Activated naive CD4-positive, alpha-beta T cell treated with anti-CD3 and anti-CD28 coated beads for 36 hours (primary cell): ENCODE measurements around the gene SERAC1. TPM values are rescaled to one million over a fixed set of nuclear protein-coding genes. Genes with fewer than 3 reads are reported as not detected.
"Not testable (repeated sequence)": the region's sequence is repeated elsewhere in the genome, so short reads cannot be mapped to it uniquely, and the experiment has no call there.

Experiments
- CTCF ChIA-PET: fragments of 350-600 bp; sonication (Branson Sonifier 250); formaldehyde crosslinking; loops from one replicate; lab custom pipeline; 2021; ENCODE audit warnings: antibody characterized with exemption; lab: Charles Lee
- DNase-seq: peaks from one replicate; pipeline ENCODE4 v3.0.0-alpha.2; 2020
- H3K27ac Mint-ChIP-seq: one replicate; pipeline ENCODE4 v1.8.0; 2021; ENCODE audit warnings: mild to moderate bottlenecking, mixed read lengths
- H3K27me3 Mint-ChIP-seq: one replicate; pipeline ENCODE4 v1.8.0; 2021; ENCODE audit warnings: low read depth, mixed read lengths
- H3K36me3 Mint-ChIP-seq: one replicate; pipeline ENCODE4 v1.8.0; 2021; ENCODE audit warnings: low read depth, mixed read lengths
- H3K4me1 Mint-ChIP-seq: one replicate; pipeline ENCODE4 v1.8.0; 2021; ENCODE audit warnings: low read depth, mixed read lengths
- H3K4me3 Mint-ChIP-seq: one replicate; pipeline ENCODE4 v1.8.0; 2021; ENCODE audit warnings: mild to moderate bottlenecking, moderate library complexity, mixed read lengths
- H3K9me3 Mint-ChIP-seq: one replicate; pipeline ENCODE4 v1.8.0; 2021; ENCODE audit warnings: mixed read lengths
- intact Hi-C: fragments of 100-400 bp; cut with micrococcal nuclease; formaldehyde crosslinking; loops from one replicate; pipeline ENCODE4 v1.15.1; 2023
- total RNA-seq, 2 experiments: library from RNA; stranded (reverse); gene quantifications; one replicate each; pipeline ENCODE4 v1.2.3, GENCODE V29; 2021

SERAC1 gene
- total RNA-seq, 2 experiments from 2014 or later = 3.1 to 4.8 TPM

DNA sequence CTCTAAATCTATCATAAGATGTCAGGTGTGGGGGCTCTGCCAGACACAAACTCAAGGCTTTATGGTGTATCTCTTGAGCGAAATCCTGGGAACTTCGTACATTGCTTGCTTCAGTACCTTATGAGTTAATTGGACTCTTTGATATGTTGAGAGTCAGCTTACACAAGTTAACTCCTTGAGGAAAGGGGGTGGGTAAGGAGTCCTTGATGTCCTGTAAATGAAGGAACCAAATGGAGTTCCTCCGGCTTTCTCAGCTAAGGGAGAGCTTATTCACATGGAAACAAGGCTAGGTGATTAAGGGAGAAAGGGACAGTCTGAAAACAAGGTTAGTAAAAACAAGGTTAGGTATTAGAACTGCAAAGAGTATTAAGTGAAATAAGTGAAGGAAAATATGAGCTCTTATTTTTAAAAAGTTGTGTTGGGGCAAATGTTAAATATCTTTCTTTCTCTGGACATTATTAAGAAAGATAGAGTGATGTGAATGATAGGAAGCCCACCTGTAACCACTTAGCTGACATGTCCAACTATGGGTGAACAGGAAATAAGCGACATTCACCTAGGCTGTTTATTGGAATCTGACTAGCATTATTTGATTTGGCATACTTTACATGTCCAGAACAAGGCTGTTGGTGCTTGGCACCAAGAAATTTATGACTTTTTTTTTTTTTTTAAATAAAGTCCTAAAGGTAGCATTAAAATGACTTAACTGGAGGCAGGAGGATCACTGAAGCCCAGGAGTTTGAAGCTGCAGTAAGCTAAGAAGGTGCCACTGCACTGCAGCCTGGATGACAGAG lies 26.6 kb upstream of the SERAC1 start:
- H3K27ac Mint-ChIP-seq = no peak overlapping the region
- H3K27me3 Mint-ChIP-seq = no peaks in the 10 kb centered on the region
- no peak overlapping the region for H3K4me3 Mint-ChIP-seq
- no peaks in the 10 kb centered on the region for H3K9me3 Mint-ChIP-seq
- no peak for DNase-seq
- CTCF ChIA-PET = interaction anchor here (0.7 kb wide), 1 partner anchor 26 kb away, joined by 4 read pairs; no protein-coding TSS in a partner anchor
- intact Hi-C loops = no loop called here
- H3K36me3 Mint-ChIP-seq = peaks cover 14% of the 10 kb centered on the region
- no peaks in the 10 kb centered on the region for H3K4me1 Mint-ChIP-seq

DNA sequence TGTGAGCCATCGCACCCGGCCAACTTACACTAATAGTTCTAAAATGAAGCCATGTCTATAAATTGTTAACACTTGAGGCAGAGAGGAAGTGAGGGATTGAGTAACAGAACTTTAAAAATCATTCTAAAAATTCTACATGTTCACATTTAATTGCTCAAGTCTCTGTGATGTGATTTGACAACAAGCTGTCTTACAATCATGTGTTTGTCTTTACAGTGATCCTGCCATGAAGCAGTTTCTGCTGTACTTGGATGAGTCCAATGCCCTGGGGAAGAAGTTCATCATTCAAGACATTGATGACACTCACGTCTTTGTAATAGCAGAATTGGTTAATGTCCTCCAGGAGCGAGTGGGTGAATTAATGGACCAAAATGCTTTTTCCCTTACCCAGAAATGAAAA lies 23.7 kb upstream of the SERAC1 start:
- H3K27ac Mint-ChIP-seq = no peak overlapping the region
- no peak for DNase-seq
- H3K27me3 Mint-ChIP-seq = no peaks in the 10 kb centered on the region
- no peaks in the 10 kb centered on the region for H3K9me3 Mint-ChIP-seq
- CTCF ChIA-PET = no interaction called here
- peaks cover 5% of the 10 kb centered on the region for H3K4me1 Mint-ChIP-seq
- H3K36me3 Mint-ChIP-seq = peaks cover 23% of the 10 kb centered on the region
- H3K4me3 Mint-ChIP-seq = no peak overlapping the region
- intact Hi-C loops = no loop called here

DNA sequence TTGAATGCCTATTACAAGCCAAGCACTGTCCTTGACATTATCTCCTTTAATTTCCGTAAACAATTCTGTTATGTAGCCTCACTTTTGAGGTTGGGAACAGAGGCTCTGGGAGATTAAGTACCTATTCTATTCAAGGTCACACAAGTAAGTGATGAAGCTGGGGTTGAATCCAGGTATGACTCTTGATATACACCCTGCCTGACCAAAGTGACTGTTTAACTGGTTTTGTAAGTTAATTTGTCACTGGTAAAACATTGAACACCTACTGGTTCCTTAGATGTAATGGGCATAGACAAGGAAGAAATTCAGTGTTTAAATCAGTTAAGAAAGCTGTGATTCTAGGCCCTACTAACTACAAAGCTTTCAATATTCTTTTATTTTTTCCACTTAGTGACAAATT lies 23.0 kb upstream of the SERAC1 start:
- peaks cover 27% of the 10 kb centered on the region for H3K36me3 Mint-ChIP-seq
- no peak overlapping the region for H3K27ac Mint-ChIP-seq
- no peaks in the 10 kb centered on the region for H3K9me3 Mint-ChIP-seq
- intact Hi-C loops = no loop called here
- H3K4me1 Mint-ChIP-seq = peaks cover 12% of the 10 kb centered on the region
- DNase-seq = no peak
- H3K27me3 Mint-ChIP-seq = no peaks in the 10 kb centered on the region
- CTCF ChIA-PET = no interaction called here
- H3K4me3 Mint-ChIP-seq = no peak overlapping the region

GRCh38 chr6:158188591-158188990 lies 20.5 kb upstream of the SERAC1 start:
- no peak for DNase-seq
- Mint-ChIP-seq H3K36me3 (peaks cover 37% of the 10 kb centered on the region), H3K27ac (no peak overlapping the region), H3K4me1 (peaks cover 23% of the 10 kb centered on the region), H3K9me3 (no peaks in the 10 kb centered on the region), H3K4me3 (no peak overlapping the region), H3K27me3 (no peaks in the 10 kb centered on the region)
- CTCF ChIA-PET = no interaction called here
- intact Hi-C loops = no loop called here

DNA sequence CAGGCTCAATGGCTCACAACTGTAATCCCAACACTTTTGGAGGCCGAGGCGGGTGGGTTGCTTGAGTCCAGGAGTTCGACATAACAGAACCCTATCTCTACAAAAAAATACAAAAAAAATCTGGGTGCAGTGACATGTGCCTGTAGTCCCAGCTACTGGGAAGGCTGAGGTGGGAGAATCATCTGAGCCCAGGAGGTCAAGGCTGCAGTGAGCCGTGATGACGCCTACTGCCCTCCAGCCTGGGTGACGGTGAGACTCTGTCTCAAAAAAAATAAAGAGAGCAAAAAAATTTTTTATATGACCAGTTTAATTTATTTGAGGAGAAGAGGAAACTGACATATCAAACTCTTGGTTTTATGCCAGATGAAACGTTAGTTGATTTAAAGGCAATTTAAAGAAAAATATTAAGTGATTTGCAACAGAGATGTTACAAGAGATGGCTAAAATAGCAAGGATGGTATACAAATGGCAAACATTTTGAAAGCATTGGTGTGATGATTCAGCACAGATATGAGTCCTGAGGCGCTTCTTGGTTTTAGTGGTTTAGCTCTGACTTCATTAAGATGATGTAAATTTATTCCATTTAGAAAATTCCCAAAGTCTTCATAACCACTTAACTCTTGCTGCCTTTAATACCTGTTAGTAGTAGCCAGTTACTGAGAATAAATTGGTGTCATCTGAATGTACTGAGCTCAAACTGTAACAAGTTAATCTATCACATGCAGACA lies 17.8 kb upstream of the SERAC1 start:
- H3K4me3 Mint-ChIP-seq = no peak overlapping the region
- H3K27ac Mint-ChIP-seq = no peak overlapping the region
- H3K36me3 Mint-ChIP-seq = peaks cover 51% of the 10 kb centered on the region
- intact Hi-C loops = loop anchor here (1.0 kb wide), 1 partner anchor 21 kb away; no protein-coding TSS in a partner anchor
- peaks cover 42% of the 10 kb centered on the region for H3K4me1 Mint-ChIP-seq
- H3K9me3 Mint-ChIP-seq = no peaks in the 10 kb centered on the region
- no peaks in the 10 kb centered on the region for H3K27me3 Mint-ChIP-seq
- no peak for DNase-seq
- CTCF ChIA-PET = interaction anchor here (0.6 to 0.7 kb wide), 2 partner anchors 24 to 30 kb away, joined by 3 to 5 read pairs; no protein-coding TSS in a partner anchor

- Mint-ChIP-seq H3K4me3 (no peak overlapping the region), H3K27me3 (no peaks in the 10 kb centered on the region), H3K9me3 (no peaks in the 10 kb centered on the region), H3K36me3 (peaks cover 63% of the 10 kb centered on the region), H3K4me1 (peaks cover 42% of the 10 kb centered on the region), H3K27ac (no peak overlapping the region)
- CTCF ChIA-PET = interaction anchor here (0.7 kb wide), 3 partner anchors 34 to 300 kb away, joined by 3 to 5 read pairs (median 4); no protein-coding TSS in a partner anchor
- intact Hi-C loops = no loop called here
- no peak for DNase-seq
These were observed 16.5 kb upstream of the SERAC1 start for GRCh38 chr6:158184608-158185007.

GRCh38 chr6:158183174-158183972 lies 15.3 kb upstream of the SERAC1 start:
- H3K27me3 Mint-ChIP-seq, DNase-seq, H3K4me3 Mint-ChIP-seq, H3K9me3 Mint-ChIP-seq, intact Hi-C loops, H3K27ac Mint-ChIP-seq: not testable (repeated sequence)
- Mint-ChIP-seq H3K36me3 (peaks cover 73% of the 10 kb centered on the region), H3K4me1 (peaks cover 44% of the 10 kb centered on the region)
- CTCF ChIA-PET = interaction anchor here (1.3 kb wide), 1 partner anchor 14 kb away, joined by 4 read pairs; no protein-coding TSS in a partner anchor

GRCh38 chr6:158177712-158178111 lies 9.7 kb upstream of the SERAC1 start:
- Mint-ChIP-seq H3K36me3 (peaks cover 51% of the 10 kb centered on the region), H3K4me1 (peaks cover 16% of the 10 kb centered on the region)
- DNase-seq, H3K9me3 Mint-ChIP-seq, H3K4me3 Mint-ChIP-seq, CTCF ChIA-PET, intact Hi-C loops, H3K27ac Mint-ChIP-seq, H3K27me3 Mint-ChIP-seq: not testable (repeated sequence)

DNA sequence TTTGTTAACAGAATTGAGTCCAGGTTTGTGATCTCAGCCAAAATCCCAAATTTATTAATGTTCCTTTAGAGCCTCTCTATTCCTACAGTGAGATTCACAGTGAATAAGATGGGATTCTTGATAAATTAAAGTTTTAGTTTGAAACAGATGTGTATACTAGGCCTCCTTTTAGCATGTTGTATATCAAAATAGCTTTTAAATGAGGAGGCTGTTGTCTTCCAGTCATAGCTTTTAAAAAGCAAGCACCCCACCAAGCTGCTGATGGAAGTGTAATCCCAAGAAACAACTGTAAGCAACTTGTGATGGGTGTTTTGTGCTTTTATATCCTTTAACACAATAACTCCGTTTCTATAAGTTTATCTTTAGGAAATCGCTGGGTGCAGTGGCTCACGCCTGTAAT lies 7.0 kb upstream of the SERAC1 start:
- CTCF ChIA-PET = no interaction called here
- peaks cover 36% of the 10 kb centered on the region for H3K36me3 Mint-ChIP-seq
- peaks cover 12% of the 10 kb centered on the region for H3K4me1 Mint-ChIP-seq
- H3K4me3 Mint-ChIP-seq = no peak overlapping the region
- no peak overlapping the region for H3K27ac Mint-ChIP-seq
- H3K27me3 Mint-ChIP-seq = no peaks in the 10 kb centered on the region
- intact Hi-C loops = no loop called here
- H3K9me3 Mint-ChIP-seq = peaks cover 2% of the 10 kb centered on the region
- no peak for DNase-seq

DNA sequence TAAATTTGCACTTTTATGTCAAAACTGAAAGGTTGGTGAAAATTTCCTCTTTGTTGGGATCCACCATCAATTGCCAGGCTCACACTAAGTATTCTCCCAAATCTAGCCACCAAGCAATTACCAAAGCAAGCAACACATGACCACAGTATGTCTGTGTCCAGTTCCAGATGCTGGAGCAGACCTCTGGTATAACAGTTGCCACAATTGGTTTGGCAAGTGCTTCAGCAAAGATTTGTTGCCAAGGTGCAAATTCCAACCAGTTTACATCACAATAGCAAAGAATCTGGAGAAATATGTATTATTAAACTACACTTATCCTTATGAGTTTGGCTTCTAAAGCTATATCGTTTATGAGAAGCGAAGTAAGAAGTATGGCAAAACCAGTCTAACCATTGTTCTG lies 6.5 kb upstream of the SERAC1 start:
- CTCF ChIA-PET = no interaction called here
- DNase-seq = no peak
- peaks cover 31% of the 10 kb centered on the region for H3K36me3 Mint-ChIP-seq
- H3K27ac Mint-ChIP-seq = no peak overlapping the region
- H3K27me3 Mint-ChIP-seq = no peaks in the 10 kb centered on the region
- intact Hi-C loops = no loop called here
- H3K4me1 Mint-ChIP-seq = peaks cover 14% of the 10 kb centered on the region
- H3K4me3 Mint-ChIP-seq = no peak overlapping the region
- H3K9me3 Mint-ChIP-seq = peaks cover 2% of the 10 kb centered on the region

GRCh38 chr6:158174024-158174423 lies 6.0 kb upstream of the SERAC1 start:
- Mint-ChIP-seq H3K9me3 (peaks cover 2% of the 10 kb centered on the region), H3K4me3 (no peak overlapping the region), H3K27me3 (no peaks in the 10 kb centered on the region), H3K4me1 (peaks cover 14% of the 10 kb centered on the region), H3K36me3 (peaks cover 28% of the 10 kb centered on the region), H3K27ac (no peak overlapping the region)
- intact Hi-C loops = no loop called here
- no peak for DNase-seq
- CTCF ChIA-PET = interaction anchor here (0.5 kb wide), 1 partner anchor 258 kb away, joined by 3 read pairs; no protein-coding TSS in a partner anchor

DNA sequence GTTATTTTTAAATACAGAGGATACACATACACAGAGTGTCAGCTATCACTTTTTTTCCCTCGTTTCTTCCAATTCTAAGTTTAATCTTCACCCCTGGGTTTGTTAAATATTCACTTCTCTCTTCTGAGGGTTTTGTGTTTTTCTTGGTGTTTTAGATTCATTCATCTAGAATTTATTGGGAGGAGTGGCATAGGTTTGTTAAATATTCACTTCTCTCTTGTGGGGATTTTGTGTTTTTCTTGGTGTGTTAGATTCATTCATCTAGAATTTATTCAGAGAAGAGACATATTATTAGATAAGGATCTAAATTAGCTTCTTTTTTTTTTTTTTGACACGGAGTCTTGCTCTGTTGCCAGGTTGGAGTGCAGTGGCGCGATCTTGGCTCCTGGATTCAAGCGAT lies 3.9 kb upstream of the SERAC1 start:
- intact Hi-C loops = no loop called here
- no peaks in the 10 kb centered on the region for H3K27me3 Mint-ChIP-seq
- peaks cover 16% of the 10 kb centered on the region for H3K36me3 Mint-ChIP-seq
- no peaks in the 10 kb centered on the region for H3K9me3 Mint-ChIP-seq
- H3K4me1 Mint-ChIP-seq = peaks cover 12% of the 10 kb centered on the region
- CTCF ChIA-PET = no interaction called here
- no peak for DNase-seq
- H3K4me3 Mint-ChIP-seq = no peak overlapping the region
- H3K27ac Mint-ChIP-seq = no peak overlapping the region
